GM10266 (cell line): ENCODE data around the gene GSE1.

Experiments
- DNase-seq: peaks from one replicate; pipeline ENCODE4 v3.0.0; 2012; ENCODE audit errors: extremely low spot score
- CTCF ChIP-seq: IDR thresholded peaks from 2 replicates; pipeline ENCODE4 v1.5.1; 2012; ENCODE audit warnings: mild to moderate bottlenecking, low read depth; ENCODE audit not compliant: control insufficient read depth, insufficient read depth; ENCODE audit errors: missing control alignments

Gene GSE1

GRCh38 chr16:85624646-85625045 lies 11.5 kb downstream of the GSE1 start:
- TF ChIP-seq CTCF = no peak
- no peak for DNase-seq

GRCh38 chr16:85625053-85625452 lies 11.9 kb downstream of the GSE1 start:
- no peak for DNase-seq
- TF ChIP-seq CTCF = no peak

GRCh38 chr16:85625485-85626117 lies 12.5 kb downstream of the GSE1 start:
- TF ChIP-seq CTCF = no peak
- DNase-seq = no peak

DNA sequence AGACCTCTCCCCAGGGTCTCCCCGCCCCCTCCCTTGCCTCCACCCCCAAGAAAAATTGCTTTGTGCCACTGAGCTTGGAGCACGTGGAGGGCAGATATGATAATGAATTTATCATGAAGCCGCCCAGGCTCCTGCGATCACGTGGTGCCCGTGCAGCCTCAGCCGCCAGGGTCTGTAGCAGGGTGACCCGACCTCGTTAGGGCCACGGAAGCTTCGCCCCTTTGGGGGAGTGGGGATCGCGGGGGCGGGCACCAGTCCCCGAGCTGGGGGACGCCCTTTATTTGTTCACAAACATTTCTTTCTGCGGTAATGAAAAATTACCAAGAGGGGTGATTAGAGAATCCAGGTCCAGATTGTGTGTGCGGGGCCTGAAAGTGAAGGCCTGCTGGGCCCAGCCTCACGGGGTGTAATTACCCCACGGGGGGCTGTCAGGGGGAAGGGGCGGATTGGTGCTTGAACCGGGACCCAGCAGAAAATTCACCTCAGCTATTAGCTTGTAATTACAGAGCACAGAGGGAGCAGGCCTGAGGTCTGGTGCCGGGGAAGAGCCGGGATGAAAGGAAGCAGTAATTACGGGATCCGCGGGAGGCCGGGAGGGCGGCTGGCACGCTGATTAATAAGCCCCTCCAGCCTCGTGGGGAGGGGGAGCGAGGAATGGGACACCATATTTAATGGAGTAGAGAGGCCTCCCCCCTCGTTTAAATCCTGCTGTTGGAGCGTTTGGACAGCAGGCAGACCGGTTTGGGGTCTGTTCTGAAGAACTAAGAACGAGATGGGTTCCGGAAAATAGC lies 13.3 kb downstream of the GSE1 start:
- no peak for TF ChIP-seq CTCF
- DNase-seq = no peak

- no peak for DNase-seq
- TF ChIP-seq CTCF = no peak
Observed at GRCh38 chr16:85627089-85627488, 14.0 kb downstream of the GSE1 start.

DNA sequence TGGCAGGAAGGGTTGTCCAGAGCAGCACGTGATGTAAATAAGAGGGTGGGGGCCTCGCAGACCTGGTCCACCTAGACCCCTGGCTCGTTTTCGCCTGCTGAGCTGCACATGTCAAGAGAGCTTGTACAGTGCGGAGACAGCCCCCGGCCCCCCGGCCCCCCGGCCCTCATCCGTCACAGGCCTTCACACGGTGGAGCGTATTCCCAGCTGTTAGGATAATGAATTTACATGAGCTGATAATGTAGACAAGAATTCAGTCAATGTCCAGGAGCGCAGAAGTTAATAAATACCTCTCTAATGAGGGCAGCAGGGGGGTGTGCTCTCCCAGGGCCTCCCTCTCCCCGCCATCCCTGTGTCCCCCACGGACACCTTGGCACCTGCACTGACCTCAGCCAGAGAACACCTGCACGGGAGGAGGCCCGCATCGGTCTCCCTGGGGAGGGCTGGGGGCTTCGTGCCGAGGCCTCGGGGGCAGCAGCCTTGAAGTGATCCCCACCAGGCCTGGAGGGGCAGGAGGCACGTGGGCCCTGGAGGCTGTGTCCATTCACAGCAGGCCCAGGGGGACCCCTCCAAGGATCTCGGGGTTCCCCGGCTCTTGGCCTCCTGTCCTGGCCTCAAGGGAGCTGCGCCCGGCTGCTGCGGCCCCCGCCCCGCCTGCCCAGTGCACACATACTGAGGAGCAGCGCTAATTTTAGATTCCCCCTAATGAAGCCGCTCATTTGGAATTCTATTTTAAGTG lies 14.6 kb downstream of the GSE1 start:
- no peak for DNase-seq
- no peak for TF ChIP-seq CTCF

DNA sequence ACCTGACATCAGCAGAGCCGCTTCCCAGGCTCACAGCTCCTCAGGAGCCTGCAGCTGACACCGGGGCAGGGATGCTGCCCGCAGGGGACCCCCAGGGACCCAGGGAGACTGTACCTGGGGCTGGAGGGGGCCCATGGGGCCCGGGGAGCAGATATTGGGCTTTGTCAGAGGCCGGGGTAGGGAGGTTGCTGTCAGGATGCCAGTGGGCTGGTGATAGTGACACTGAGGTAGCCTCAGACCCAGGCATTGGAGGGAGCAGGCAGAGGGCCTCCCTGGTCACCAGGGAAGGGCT lies 15.1 kb downstream of the GSE1 start:
- no peak for TF ChIP-seq CTCF

More for the DNA sequence above, 15.1 kb downstream of the GSE1 start:
- DNase-seq = no peak
